H1 (cell line): ENCODE data around the gene TMEM266. TPM values are rescaled to one million over a fixed set of nuclear protein-coding genes. Genes with fewer than 3 reads are reported as not detected.
A peak's percentile ranks its signal among the peaks of the same experiment; 100 is the strongest.

ENCODE experiments used
- CTCF ChIA-PET: fragments of 300-600 bp; sonication (Branson Sonifier 250); formaldehyde crosslinking; loops from one replicate; lab custom pipeline; 2021; ENCODE audit not compliant: partially characterized antibody; lab: Charles Lee
- POLR2A ChIA-PET: fragments of 300-600 bp; sonication (Branson Sonifier 250); formaldehyde crosslinking; loops from one replicate; lab custom pipeline; 2021; ENCODE audit warnings: inconsistent platforms; ENCODE audit not compliant: partially characterized antibody; lab: Charles Lee
- DNase-seq, 2 experiments: peaks; one replicate each; pipeline versions ENCODE4 v3.0.0 to v3.0.0-alpha.2; 2010 to 2022; ENCODE audit warnings: low spot score in 2 of 2, low read depth in 1 of 2, mixed read lengths in 1 of 2
- FAIRE-seq: peaks from 2 replicates; lab custom pipeline; 2011; peaks lifted over from hg19 to GRCh38; lab: Jason Lieb, UNC
- H2AFZ ChIP-seq: 2 replicates; pipeline ENCODE4 v1.8.1; 2012; ENCODE audit warnings: low read length, inconsistent platforms
- H2AK5ac ChIP-seq: 2 replicates; pipeline ENCODE4 v1.6.1; 2013; ENCODE audit warnings: low read depth, low read length
- H2BK120ac ChIP-seq: replicated peaks from 2 replicates; pipeline ENCODE3; 2013; ENCODE audit warnings: low read depth, low read length, inconsistent platforms
- H2BK12ac ChIP-seq: 2 replicates; pipeline ENCODE4 v1.6.1; 2013; ENCODE audit warnings: low read depth, low read length
- H2BK15ac ChIP-seq: 2 replicates; pipeline ENCODE4 v1.6.1; 2013; ENCODE audit warnings: low read length
- H2BK20ac ChIP-seq: 2 replicates; pipeline ENCODE4 v1.6.1; 2013; ENCODE audit warnings: low read length
- H2BK5ac ChIP-seq: 2 replicates; pipeline ENCODE4 v1.6.1; 2013; ENCODE audit warnings: low read depth, low read length
- H3K14ac ChIP-seq: 2 replicates; pipeline ENCODE4 v1.6.1; 2013; ENCODE audit warnings: inconsistent platforms; ENCODE audit not compliant: insufficient read length
- H3K18ac ChIP-seq: 2 replicates; pipeline ENCODE4 v1.6.1; 2013; ENCODE audit warnings: low read length; ENCODE audit errors: extremely low read depth
- H3K23ac ChIP-seq: 2 replicates; pipeline ENCODE4 v1.6.1; 2013; ENCODE audit warnings: inconsistent platforms; ENCODE audit not compliant: insufficient read length
- H3K23me2 ChIP-seq: 2 replicates; pipeline ENCODE4 v1.6.1; 2013; ENCODE audit warnings: low read depth, low read length
- H3K27ac ChIP-seq: 2 replicates; pipeline ENCODE4 v1.6.1; 2011; ENCODE audit warnings: low read depth, low read length, inconsistent platforms
- H3K27me3 ChIP-seq, 4 experiments: replicated peaks in 1 of 4; 1 replicate in 1 of 4; 2 replicates in 3 of 4; pipeline versions ENCODE4 v1.6.1 to v1.8.1; 2011 to 2013; ENCODE audit warnings: low read length in 3 of 4, mild to moderate bottlenecking in 3 of 4, inconsistent platforms in 2 of 4, mixed read lengths in 2 of 4, moderate library complexity in 1 of 4; ENCODE audit not compliant: control insufficient read depth in 3 of 4, insufficient read depth in 3 of 4; ENCODE audit errors: extremely low read depth in 1 of 4
- H3K36me3 ChIP-seq, 4 experiments: 2 replicates each; pipeline versions ENCODE4 v1.6.1 to v1.8.1; 2011 to 2013; ENCODE audit warnings: mild to moderate bottlenecking in 4 of 4, low read length in 3 of 4, moderate library complexity in 2 of 4, control low read depth in 1 of 4, inconsistent platforms in 1 of 4; ENCODE audit not compliant: insufficient read depth in 4 of 4, control insufficient read depth in 2 of 4
- H3K4ac ChIP-seq: replicated peaks from 2 replicates; pipeline ENCODE3; 2013; ENCODE audit warnings: low read length, low read depth, mixed read lengths, inconsistent platforms; ENCODE audit not compliant: insufficient read length
- H3K4me1 ChIP-seq, 4 experiments: replicated peaks in 1 of 4; 1 replicate in 1 of 4; 2 replicates in 3 of 4; pipeline versions ENCODE4 v1.6.1 to v1.8.1; 2011 to 2013; ENCODE audit warnings: low read length in 3 of 4, inconsistent platforms in 2 of 4, mixed read lengths in 1 of 4; ENCODE audit not compliant: insufficient read depth in 4 of 4, control insufficient read depth in 3 of 4
- H3K4me2 ChIP-seq, 2 experiments: 2 replicates each; pipeline versions ENCODE4 v1.6.1 to v1.8.1; 2011 to 2013; ENCODE audit warnings: low read depth in 2 of 2, low read length in 2 of 2, control low read depth in 1 of 2, inconsistent platforms in 1 of 2, mild to moderate bottlenecking in 1 of 2; ENCODE audit not compliant: insufficient read depth in 1 of 2
- H3K4me3 ChIP-seq, 4 experiments: fragments of 200-600, 300-600 bp in 1 of 4; sonication (generic), shearing (Covaris generic), sonication (Bioruptor Twin) in 1 of 4; 2 replicates each; pipeline versions ENCODE4 v1.5.1 to v1.8.1; 2011 to 2016; ENCODE audit warnings: low read length in 4 of 4, low read depth in 3 of 4, control low read depth in 2 of 4, inconsistent platforms in 2 of 4, mild to moderate bottlenecking in 2 of 4, mixed read lengths in 1 of 4, moderate library complexity in 1 of 4; ENCODE audit not compliant: insufficient read depth in 2 of 4; ENCODE audit errors: extremely low read depth in 1 of 4
- H3K56ac ChIP-seq: replicated peaks from 2 replicates; pipeline ENCODE3; 2013; ENCODE audit warnings: low read depth, mild to moderate bottlenecking, mixed read lengths, low read length, inconsistent platforms; ENCODE audit not compliant: insufficient read length
- H3K79me1 ChIP-seq: 2 replicates; pipeline ENCODE4 v1.6.1; 2013; ENCODE audit warnings: low read depth, low read length, control low read depth
- H3K79me2 ChIP-seq, 2 experiments: 2 replicates each; pipeline versions ENCODE4 v1.6.1 to v1.8.1; 2012 to 2013; ENCODE audit warnings: low read length in 2 of 2, mild to moderate bottlenecking in 2 of 2, inconsistent platforms in 1 of 2; ENCODE audit not compliant: insufficient read depth in 2 of 2, control insufficient read depth in 1 of 2
- H3K9ac ChIP-seq, 4 experiments: replicated peaks in 1 of 4; 1 replicate in 1 of 4; 2 replicates in 3 of 4; pipeline versions ENCODE4 v1.6.1 to v1.8.1; 2011 to 2013; ENCODE audit warnings: low read depth in 3 of 4, low read length in 3 of 4, control low read depth in 2 of 4, mild to moderate bottlenecking in 2 of 4, moderate library complexity in 2 of 4, inconsistent platforms in 1 of 4; ENCODE audit errors: extremely low read depth in 1 of 4
- H3K9me3 ChIP-seq, 2 experiments: 2 replicates each; pipeline versions ENCODE4 v1.6.1 to v1.8.1; 2012 to 2013; ENCODE audit warnings: mild to moderate bottlenecking in 2 of 2, moderate library complexity in 2 of 2, control low read depth in 1 of 2, inconsistent platforms in 1 of 2, low read depth in 1 of 2, low read length in 1 of 2, mixed read lengths in 1 of 2; ENCODE audit not compliant: insufficient read depth in 2 of 2
- H4K20me1 ChIP-seq, 2 experiments: replicated peaks in 1 of 2; 2 replicates each; pipeline versions ENCODE3 to v1.8.1; 2011 to 2013; ENCODE audit warnings: inconsistent platforms in 2 of 2, low read length in 2 of 2, mild to moderate bottlenecking in 1 of 2; ENCODE audit not compliant: insufficient read depth in 2 of 2, control insufficient read depth in 1 of 2
- H4K5ac ChIP-seq: 2 replicates; pipeline ENCODE4 v1.6.1; 2013; ENCODE audit warnings: low read length, low read depth, mixed read lengths, inconsistent platforms; ENCODE audit not compliant: insufficient read length
- H4K8ac ChIP-seq: 2 replicates; pipeline ENCODE4 v1.8.0; 2013; ENCODE audit warnings: mild to moderate bottlenecking, moderate library complexity, low read length, inconsistent platforms; ENCODE audit not compliant: insufficient read depth; ENCODE audit errors: extremely low read depth
- H4K91ac ChIP-seq: replicated peaks from 2 replicates; pipeline ENCODE3; 2013; ENCODE audit warnings: low read length, mixed read lengths, inconsistent platforms; ENCODE audit not compliant: insufficient read length
- CREB1 ChIP-seq: IDR thresholded peaks from 2 replicates; pipeline ENCODE4 v1.6.1; 2012; ENCODE audit warnings: inconsistent platforms
- CTCF ChIP-seq, 3 experiments: IDR thresholded peaks; 1 replicate in 2 of 3; 2 replicates in 1 of 3; pipeline versions ENCODE4 v1.5.1 to v1.6.1; 2011; ENCODE audit warnings: low read length in 3 of 3, mild to moderate bottlenecking in 3 of 3, inconsistent platforms in 2 of 3, low read depth in 1 of 3, moderate library complexity in 1 of 3; ENCODE audit not compliant: insufficient read depth in 1 of 3; ENCODE audit errors: control extremely low read depth in 1 of 3
- EGR1 ChIP-seq: IDR thresholded peaks from 2 replicates; pipeline ENCODE4 v1.6.1; 2011; ENCODE audit warnings: low read depth, low read length, borderline replicate concordance
- GTF2F1 ChIP-seq: IDR thresholded peaks from 2 replicates; pipeline ENCODE4 v1.6.1; 2012; ENCODE audit warnings: low read depth, low read length, improper control_type of control experiment, borderline replicate concordance
- KDM1A ChIP-seq: fragments of 200-600, 300-600 bp; sonication (generic); IDR thresholded peaks from 2 replicates; pipeline ENCODE4 v1.7.1; 2016; ENCODE audit warnings: mild to moderate bottlenecking, low read length, borderline replicate concordance
- NANOG ChIP-seq: IDR thresholded peaks from 2 replicates; pipeline ENCODE4 v1.6.1; 2011; ENCODE audit warnings: low read length, low read depth, mild to moderate bottlenecking, inconsistent platforms; ENCODE audit not compliant: insufficient read depth, poor library complexity, severe bottlenecking
- RAD21 ChIP-seq, 2 experiments: IDR thresholded peaks in 1 of 2; conservative IDR thresholded peaks in 1 of 2; 2 replicates each; pipeline ENCODE4 v1.6.1; 2011; ENCODE audit warnings: low read depth in 2 of 2, low read length in 2 of 2, improper control_type of control experiment in 1 of 2, inconsistent platforms in 1 of 2, mild to moderate bottlenecking in 1 of 2, moderate library complexity in 1 of 2
- SP1 ChIP-seq: IDR thresholded peaks from 2 replicates; pipeline ENCODE4 v1.6.1; 2011; ENCODE audit warnings: low read depth, low read length
- SP2 ChIP-seq: IDR thresholded peaks from 2 replicates; pipeline ENCODE4 v1.6.1; 2012; ENCODE audit warnings: mild to moderate bottlenecking, low read length, inconsistent platforms
- SP4 ChIP-seq: IDR thresholded peaks from 2 replicates; pipeline ENCODE4 v1.6.1; 2012; ENCODE audit warnings: low read length, inconsistent platforms
- SRF ChIP-seq: IDR thresholded peaks from 2 replicates; pipeline ENCODE4 v1.6.1; 2011; ENCODE audit warnings: mild to moderate bottlenecking, low read depth, low read length, moderate library complexity
- WGBS, 2 experiments: shearing (Covaris generic) in 1 of 2; methylation state at CpG; one replicate each; pipeline versions ENCODE4 v1.1.6 to v1.1.7; 2013 to 2015; ENCODE audit warnings: low lambda C conversion rate in 2 of 2, mixed read lengths in 2 of 2, inconsistent platforms in 1 of 2, low coverage in 1 of 2, missing lambda C conversion rate in 1 of 2; ENCODE audit not compliant: insufficient replicate concordance in 2 of 2, insufficient coverage in 1 of 2, insufficient read length in 1 of 2; ENCODE audit errors: extremely low coverage in 1 of 2, missing lambda C conversion rate in 1 of 2; 5-methylcytosine and 5-hydroxymethylcytosine counted together
- polyA plus RNA-seq, 7 experiments: library from polyadenylated mRNA; depleted of rRNA in 3 of 7; stranded (reverse) in 5 of 7; unstranded in 2 of 7; fragments of >200 nt in 5 of 7; fragments of 200-250 nt in 2 of 7; gene quantifications; 1 replicate in 5 of 7; 2 replicates in 1 of 7; 4 replicates in 1 of 7; pipeline versions ENCODE4 v1.2.1 to v1.2.3, GENCODE V29; 2011 to 2013; ENCODE audit warnings: missing spikeins in 2 of 7, mixed read lengths in 2 of 7
- total RNA-seq: library from RNA; stranded (reverse); fragmentation: NEBNext Ultra II Directional; extraction: Animal tissue kit (Norgen Biotek cat#: 25700); gene quantifications from 2 replicates; pipeline ENCODE4 v1.2.1, GENCODE V29; 2021

The TMEM266 gene
- total and polyA plus RNA-seq, 2 of the 8 experiments (the other 6 are each of a cell fraction or from before 2014, with no cell fraction given): 2.6 TPM

GRCh38 chr15:76185716-76186115, 125.9 kb downstream of the TMEM266 start:
- Histone ChIP-seq H3K27ac (no peak overlapping the region), H3K18ac (no peak overlapping the region), H2AFZ (no peak overlapping the region), H3K9me3 (no peaks in the 10 kb centered on the region), H3K23me2 (no peaks in the 10 kb centered on the region; the same call in 1 of the 2 replicates), H3K56ac (no peak overlapping the region), H2BK20ac (no peak overlapping the region), H4K8ac (peak overlapping the region; percentile 68; the same call in 1 of the 2 replicates), H3K14ac (no peak overlapping the region), H3K36me3 (no peaks in the 10 kb centered on the region), H4K20me1 (no peaks in the 10 kb centered on the region), H3K23ac (no peak overlapping the region), H3K4ac (no peak overlapping the region), H2BK15ac (no peak overlapping the region), H3K4me2 (no peak overlapping the region), H2AK5ac (no peak overlapping the region), H2BK12ac (no peak overlapping the region), H3K27me3 (peaks cover 0 to 6% (median 4%) of the 10 kb centered on the region in 4 experiments; a peak in 3 of 7 replicates), H3K4me1 (peaks cover 0 to 2% (median 0%) of the 10 kb centered on the region in 4 experiments; a peak in 2 of 7 replicates), H2BK5ac (no peak overlapping the region), H3K4me3 (no peak overlapping the region), H3K9ac (no peak overlapping the region), H4K5ac (no peak overlapping the region), H4K91ac (no peak overlapping the region), H3K79me1 (no peaks in the 10 kb centered on the region), H3K79me2 (no peaks in the 10 kb centered on the region), H2BK120ac (no peak overlapping the region)
- FAIRE-seq (peak; percentile 71), DNase-seq (peak; percentile 54 to 65)
- ChIA-PET CTCF (interaction anchor here (0.8 to 4.9 kb wide), 37 partner anchors 9 to 1614 kb away, joined by 3 to 48 read pairs (median 5); no protein-coding TSS in a partner anchor), POLR2A (interaction anchor here (0.5 to 1.2 kb wide), 3 partner anchors 37 to 205 kb away, joined by 3 to 7 read pairs (median 4); partner anchors contain the start of gene ISL2)
- WGBS, 2 experiments: 67% methylated on average over 3 of the region's 3 CpGs; no CpG with 5 or more reads in 1 of the 2 experiments
- TF ChIP-seq CREB1 (peak; percentile 45), SP4 (no peak), EGR1 (no peak), NANOG (no peak), SP1 (no peak), SP2 (no peak), RAD21 (IDR thresholded peaks at IDR 0.05 in 1 of 2, conservative IDR thresholded peaks at IDR 0.05 in 1 of 2; ENCODE audit: low read depth in 2 of 2, low read length in 2 of 2) (peak; percentile 75 to 81), KDM1A (no peak), SRF (no peak), GTF2F1 (no peak), CTCF (IDR thresholded peaks at IDR 0.05; ENCODE audit: control extremely low read depth in 1 of 3, insufficient read depth in 1 of 3, low read depth in 1 of 3, low read length in 3 of 3) (peak; percentile 74 to 79 (median 76))
